ENCODE data around the gene HELT. TPM values are rescaled to one million over a fixed set of nuclear protein-coding genes. Genes with fewer than 3 reads are reported as not detected.
A peak's percentile ranks its signal among the peaks of the same experiment; 100 is the strongest.

The HELT gene
- polyA plus RNA-seq, 6 donors from 2014 or later: not detected

GRCh38 chr4:185013417-185014125, 4.7 kb upstream of the HELT start:
- H3K4me3 Mint-ChIP-seq: peak overlapping the region in 1 of 8 donors; percentile 30
- peaks cover 78 to 94% (median 94%) of the 10 kb centered on the region in 3 donors for H3K27me3 Mint-ChIP-seq
- no peaks in the 10 kb centered on the region for H3K9me3 Mint-ChIP-seq
- no peak for ATAC-seq (ENCODE audit: low read depth in 2 of 2)
- H3K36me3 Mint-ChIP-seq: no peaks in the 10 kb centered on the region
- no peak for DNase-seq
- peaks cover 6 to 11% (median 10%) of the 10 kb centered on the region in 3 donors for H3K4me1 Mint-ChIP-seq
- H3K27ac Mint-ChIP-seq: no peak overlapping the region

GRCh38 chr4:185015108-185015507, 3.2 kb upstream of the HELT start:
- no peak for DNase-seq
- Mint-ChIP-seq H3K4me3 (no peak overlapping the region), H3K27ac (no peak overlapping the region), H3K36me3 (no peaks in the 10 kb centered on the region), H3K27me3 (peaks cover 68 to 91% (median 85%) of the 10 kb centered on the region in 3 donors), H3K9me3 (no peaks in the 10 kb centered on the region), H3K4me1 (peaks cover 11 to 14% (median 12%) of the 10 kb centered on the region in 3 donors)
- no peak for ATAC-seq (ENCODE audit: low read depth in 2 of 2)

DNA sequence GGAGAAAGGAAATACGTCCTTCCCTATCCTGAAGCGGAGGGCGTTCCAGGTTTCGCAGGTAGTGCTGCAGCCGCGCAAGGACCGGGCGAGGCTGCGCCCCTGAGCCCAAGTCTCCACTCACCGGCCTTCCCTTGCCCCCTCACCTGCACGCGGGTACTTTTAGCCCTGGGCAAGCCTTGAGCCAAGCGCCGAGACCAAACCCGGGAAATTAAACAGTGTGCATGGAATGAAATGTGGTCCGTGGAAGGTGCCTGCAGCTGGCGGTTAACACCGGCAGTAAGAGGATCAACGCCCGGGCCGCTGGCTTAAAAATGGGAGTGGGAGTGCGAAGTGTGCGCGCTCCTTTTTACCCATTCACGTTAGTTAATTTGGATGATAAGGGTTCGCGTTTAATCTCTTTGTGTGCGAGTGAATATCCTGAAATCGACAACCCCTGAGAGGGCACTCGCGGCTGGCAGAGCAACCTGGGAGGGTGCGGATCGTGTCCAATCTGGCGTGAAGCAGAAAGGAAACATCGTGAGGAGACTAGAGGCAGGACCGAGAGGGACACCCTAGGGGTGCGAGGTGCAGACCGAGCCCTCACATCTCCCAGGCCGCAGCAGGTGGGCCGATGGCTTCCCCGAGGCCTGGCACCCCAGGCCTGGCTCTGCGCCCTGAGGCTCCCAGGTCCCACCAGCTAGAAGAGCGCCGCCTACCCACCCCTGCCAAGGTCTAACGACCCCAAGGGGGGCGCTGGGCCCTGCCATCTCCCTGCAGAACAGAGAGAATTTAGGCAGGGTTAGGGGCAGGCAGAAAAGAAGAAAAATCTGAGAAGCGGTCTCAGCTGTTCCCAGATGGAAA, 2.0 kb upstream of the HELT start:
- Mint-ChIP-seq H3K36me3 (no peaks in the 10 kb centered on the region), H3K4me3 (no peak overlapping the region), H3K27me3 (peaks cover 68 to 91% (median 83%) of the 10 kb centered on the region in 3 donors), H3K9me3 (no peaks in the 10 kb centered on the region), H3K4me1 (peaks cover 13 to 18% (median 14%) of the 10 kb centered on the region in 3 donors), H3K27ac (no peak overlapping the region)
- ATAC-seq (ENCODE audit: low read depth in 2 of 2) (no peak), DNase-seq (no peak)

- H3K27me3 Mint-ChIP-seq: peaks cover 68 to 91% (median 78%) of the 10 kb centered on the region in 3 donors
- no peaks in the 10 kb centered on the region for H3K36me3 Mint-ChIP-seq
- ATAC-seq (ENCODE audit: low read depth in 2 of 2) (no peak), DNase-seq (no peak)
- no peaks in the 10 kb centered on the region for H3K9me3 Mint-ChIP-seq
- H3K4me1 Mint-ChIP-seq: peaks cover 14 to 22% (median 18%) of the 10 kb centered on the region in 3 donors
- peak overlapping the region in 1 of 6 donors; percentile 51 for H3K27ac Mint-ChIP-seq
- H3K4me3 Mint-ChIP-seq: peak overlapping the region in 1 of 8 donors; percentile 47
These were observed 1.1 kb upstream of the HELT start for GRCh38 chr4:185016946-185017758.

GRCh38 chr4:185018834-185019455, 655 bp downstream of the HELT start:
- no peaks in the 10 kb centered on the region for H3K36me3 Mint-ChIP-seq
- no peaks in the 10 kb centered on the region for H3K9me3 Mint-ChIP-seq
- H3K4me3 Mint-ChIP-seq: no peak overlapping the region
- no peak overlapping the region for H3K27ac Mint-ChIP-seq
- DNase-seq (no peak), ATAC-seq (ENCODE audit: low read depth in 2 of 2) (no peak)
- H3K4me1 Mint-ChIP-seq: peaks cover 14 to 24% (median 18%) of the 10 kb centered on the region in 3 donors
- H3K27me3 Mint-ChIP-seq: peaks cover 69 to 96% (median 84%) of the 10 kb centered on the region in 3 donors

GRCh38 chr4:185019456-185020292, 1.4 kb downstream of the HELT start:
- Mint-ChIP-seq H3K4me3 (no peak overlapping the region), H3K27ac (no peak overlapping the region), H3K9me3 (no peaks in the 10 kb centered on the region), H3K27me3 (peaks cover 69 to 96% (median 84%) of the 10 kb centered on the region in 3 donors), H3K36me3 (no peaks in the 10 kb centered on the region), H3K4me1 (peaks cover 14 to 24% (median 18%) of the 10 kb centered on the region in 3 donors)
- no peak for ATAC-seq (ENCODE audit: low read depth in 2 of 2)
- DNase-seq: no peak

- DNase-seq (no peak), ATAC-seq (ENCODE audit: low read depth in 2 of 2) (no peak)
- Mint-ChIP-seq H3K27ac (peak overlapping the region in 1 of 6 donors; percentile 82), H3K27me3 (peaks cover 62 to 96% (median 84%) of the 10 kb centered on the region in 3 donors), H3K36me3 (no peaks in the 10 kb centered on the region), H3K4me3 (peak overlapping the region in 1 of 8 donors; percentile 10), H3K9me3 (no peaks in the 10 kb centered on the region), H3K4me1 (peaks cover 14 to 24% (median 18%) of the 10 kb centered on the region in 3 donors)
These were observed 2.1 kb downstream of the HELT start for GRCh38 chr4:185020293-185020808.

DNA sequence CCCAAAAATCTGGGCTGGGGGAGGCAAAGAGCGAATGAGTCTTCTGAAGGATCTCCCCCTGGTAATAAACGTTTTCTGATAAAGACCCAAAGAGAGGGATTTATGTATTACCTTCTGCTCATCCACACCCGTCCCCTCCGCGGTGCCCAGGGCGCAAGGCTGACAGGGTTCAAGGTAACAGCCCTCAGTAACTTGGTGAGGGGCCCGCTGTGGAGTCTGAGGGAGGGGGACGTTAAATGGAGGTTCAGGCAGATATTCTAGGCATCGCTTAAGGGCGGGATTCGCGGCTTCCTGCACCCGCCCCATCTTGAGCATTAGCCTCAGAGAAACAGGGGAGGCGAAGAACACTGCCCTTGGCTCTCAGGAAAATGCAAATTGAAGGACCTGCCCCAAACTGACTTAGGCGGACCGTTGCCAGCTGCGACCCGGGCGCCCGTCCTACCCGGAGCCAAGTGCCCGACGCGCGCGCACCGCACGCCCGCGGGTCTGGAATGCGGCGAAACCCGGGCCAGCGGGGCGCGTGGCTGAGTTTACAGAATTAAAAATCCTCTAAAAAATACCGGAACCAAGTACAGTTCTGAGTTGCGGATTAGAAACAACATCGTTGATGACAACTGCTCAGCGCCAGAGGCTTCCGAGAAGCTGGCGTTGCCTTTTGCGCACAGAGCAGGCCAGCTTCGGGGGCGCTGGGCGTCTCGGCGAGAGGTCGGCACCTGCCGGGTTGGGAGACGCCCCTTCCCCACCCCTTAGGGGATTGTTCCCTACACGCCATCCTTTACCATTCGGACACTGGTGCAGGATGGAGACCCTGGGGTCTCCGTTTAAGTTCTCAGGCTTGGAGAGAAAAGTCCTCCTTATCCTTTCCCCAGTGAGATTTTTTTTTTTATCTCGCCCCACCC, 2.8 kb downstream of the HELT start:
- H3K4me3 Mint-ChIP-seq: peak overlapping the region in 1 of 8 donors; percentile 60

DNA sequence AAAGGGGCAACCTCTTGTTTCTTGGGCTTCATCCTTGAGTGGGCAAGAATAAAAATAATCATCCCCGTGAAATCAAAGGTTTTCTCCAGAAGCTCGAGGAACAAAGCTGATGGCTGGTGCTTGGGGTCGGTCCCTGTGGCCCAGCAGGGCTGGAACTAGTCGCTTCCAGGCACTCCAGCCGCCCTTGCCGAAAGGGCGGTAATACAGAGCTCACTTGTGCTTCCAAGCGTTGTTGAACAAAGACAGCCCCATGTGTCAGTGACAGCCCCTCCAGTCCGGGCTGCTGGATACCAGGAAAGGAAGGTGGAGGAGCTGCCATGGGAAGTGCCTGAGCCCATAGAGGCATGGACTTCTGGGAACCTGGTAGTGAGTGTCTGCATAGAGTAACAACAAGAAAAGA, 5.2 kb downstream of the HELT start:
- no peak for ATAC-seq (ENCODE audit: low read depth in 2 of 2)
- Mint-ChIP-seq H3K4me1 (peaks cover 5 to 14% (median 13%) of the 10 kb centered on the region in 3 donors), H3K27me3 (peaks cover 55 to 88% (median 63%) of the 10 kb centered on the region in 3 donors), H3K9me3 (no peaks in the 10 kb centered on the region), H3K36me3 (no peaks in the 10 kb centered on the region), H3K4me3 (no peak overlapping the region), H3K27ac (no peak overlapping the region)
- DNase-seq: no peak

More for the DNA sequence above, 2.8 kb downstream of the HELT start:
- Mint-ChIP-seq H3K27me3 (peaks cover 59 to 92% (median 78%) of the 10 kb centered on the region in 3 donors), H3K9me3 (no peaks in the 10 kb centered on the region), H3K36me3 (no peaks in the 10 kb centered on the region), H3K27ac (peak overlapping the region in 1 of 6 donors; percentile 82), H3K4me1 (peaks cover 14 to 24% (median 14%) of the 10 kb centered on the region in 3 donors)
- no peak for DNase-seq
- no peak for ATAC-seq (ENCODE audit: low read depth in 2 of 2)

DNA sequence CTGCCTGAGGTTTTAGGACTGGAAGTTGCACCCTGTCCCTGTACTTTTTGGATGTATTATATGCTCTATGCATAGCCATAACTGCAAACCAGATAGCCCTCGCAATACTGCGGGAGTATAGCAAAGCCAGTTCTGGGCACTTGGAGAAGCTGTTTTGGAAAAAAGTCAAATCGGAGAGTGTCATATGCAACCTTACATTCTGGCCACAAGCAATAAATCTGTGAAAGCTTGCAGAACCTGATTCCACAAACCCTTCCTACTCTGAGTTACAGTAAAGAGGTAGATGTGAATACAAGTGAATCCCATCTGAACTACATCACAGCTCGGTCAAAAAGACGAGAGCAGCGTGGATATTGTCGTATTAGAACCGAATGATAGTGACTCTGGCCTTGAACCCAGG, 10.3 kb downstream of the HELT start:
- H3K9me3 Mint-ChIP-seq: no peaks in the 10 kb centered on the region
- H3K27ac Mint-ChIP-seq: no peak overlapping the region
- no peaks in the 10 kb centered on the region for H3K4me1 Mint-ChIP-seq
- DNase-seq: no peak
- H3K4me3 Mint-ChIP-seq: no peak overlapping the region
- H3K27me3 Mint-ChIP-seq: peaks cover 32 to 64% (median 58%) of the 10 kb centered on the region in 3 donors
- no peak for ATAC-seq (ENCODE audit: low read depth in 2 of 2)
- H3K36me3 Mint-ChIP-seq: no peaks in the 10 kb centered on the region

GRCh38 chr4:185031611-185032010, 13.3 kb downstream of the HELT start:
- no peak for DNase-seq
- ATAC-seq (ENCODE audit: low read depth in 2 of 2): no peak
- Mint-ChIP-seq H3K27ac (no peak overlapping the region), H3K4me1 (no peaks in the 10 kb centered on the region), H3K9me3 (no peaks in the 10 kb centered on the region), H3K27me3 (peaks cover 29 to 52% (median 48%) of the 10 kb centered on the region in 3 donors), H3K36me3 (no peaks in the 10 kb centered on the region), H3K4me3 (no peak overlapping the region)

Data from naive B cell (primary cell).